Activated naive CD4-positive, alpha-beta T cell treated with Interleukin-2 at 50 U/mL for 16 hours (primary cell): ENCODE data around the gene SHB.
A peak's percentile ranks its signal among the peaks of the same experiment; 100 is the strongest.

Source experiments
- DNase-seq: peaks from one replicate; pipeline ENCODE4 v3.0.0-alpha.2; 2020

Gene SHB, protein sequence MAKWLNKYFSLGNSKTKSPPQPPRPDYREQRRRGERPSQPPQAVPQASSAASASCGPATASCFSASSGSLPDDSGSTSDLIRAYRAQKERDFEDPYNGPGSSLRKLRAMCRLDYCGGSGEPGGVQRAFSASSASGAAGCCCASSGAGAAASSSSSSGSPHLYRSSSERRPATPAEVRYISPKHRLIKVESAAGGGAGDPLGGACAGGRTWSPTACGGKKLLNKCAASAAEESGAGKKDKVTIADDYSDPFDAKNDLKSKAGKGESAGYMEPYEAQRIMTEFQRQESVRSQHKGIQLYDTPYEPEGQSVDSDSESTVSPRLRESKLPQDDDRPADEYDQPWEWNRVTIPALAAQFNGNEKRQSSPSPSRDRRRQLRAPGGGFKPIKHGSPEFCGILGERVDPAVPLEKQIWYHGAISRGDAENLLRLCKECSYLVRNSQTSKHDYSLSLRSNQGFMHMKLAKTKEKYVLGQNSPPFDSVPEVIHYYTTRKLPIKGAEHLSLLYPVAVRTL

DNA sequence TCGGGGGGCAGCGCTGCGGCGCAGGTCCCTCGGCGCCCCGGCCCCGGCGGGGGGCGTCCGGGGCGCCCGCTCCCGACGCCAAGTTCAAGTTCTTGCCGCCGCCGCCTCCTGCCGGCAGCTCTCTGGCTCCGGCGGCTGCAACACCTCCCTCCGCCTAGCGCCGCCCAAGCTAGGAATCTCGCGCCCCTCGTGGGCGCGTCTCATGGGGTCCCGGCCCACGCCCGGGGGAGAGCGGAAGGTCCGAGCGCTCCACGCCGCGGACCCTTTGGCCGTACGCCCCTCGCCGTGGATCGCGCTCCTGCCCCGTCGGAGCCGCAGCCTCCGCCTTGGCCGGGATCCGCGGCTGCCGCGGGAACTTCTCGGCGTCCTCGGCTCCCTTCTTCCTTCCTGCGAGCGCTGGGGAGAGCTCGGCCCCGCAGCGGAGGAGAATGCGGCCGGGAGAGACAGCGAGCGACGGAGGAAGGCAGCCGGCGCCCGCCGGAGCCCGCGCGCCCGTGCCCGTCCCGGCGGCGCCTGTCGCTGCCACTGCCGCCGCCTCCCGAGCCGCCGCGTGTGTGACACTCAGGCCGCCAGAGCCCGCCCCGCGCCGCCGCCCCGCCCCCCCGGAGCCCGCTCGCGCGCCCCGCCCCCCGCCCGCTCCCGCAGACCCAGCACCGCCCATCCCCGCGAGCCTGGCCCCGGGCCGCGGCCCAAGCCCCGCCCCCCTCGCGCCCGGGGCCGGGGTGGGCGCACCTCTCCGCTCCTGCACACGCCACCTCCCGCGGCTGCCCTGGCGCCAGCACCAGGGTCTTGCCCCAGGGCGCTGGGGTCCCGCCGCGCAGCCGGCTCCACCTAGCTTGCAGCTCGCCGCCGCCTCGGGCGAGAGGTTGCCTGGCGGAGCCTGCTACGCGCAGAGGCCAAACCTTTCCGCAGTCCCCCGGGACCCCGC lies at the start of gene SHB:
TSS of gene SHB (minus strand) at position 527 of the 928 bp plus-strand sequence. CDS start 582 bp downstream, outside the sequence.
- peak; percentile 83 for DNase-seq

DNA sequence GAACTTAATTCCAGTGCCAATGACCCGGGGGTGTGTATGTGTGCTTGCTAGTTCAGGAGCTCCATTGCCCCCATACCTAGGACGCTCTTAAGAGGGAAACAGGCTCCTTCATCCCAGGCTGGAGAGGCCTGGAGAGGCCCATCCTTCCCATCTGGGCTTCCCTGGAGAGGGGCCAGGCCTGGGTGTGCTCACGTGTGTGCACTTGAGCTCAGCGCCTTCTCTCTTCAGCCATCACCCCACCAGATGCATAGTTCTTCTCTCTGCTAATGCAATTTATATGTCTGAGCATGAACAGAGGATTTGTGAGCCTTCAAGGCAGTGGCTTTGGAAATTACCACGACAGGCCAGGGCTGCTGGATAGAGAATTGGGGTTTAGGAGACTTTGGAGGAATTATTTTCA lies 48.6 kb upstream of the SHB start:
- no peak for DNase-seq

DNA sequence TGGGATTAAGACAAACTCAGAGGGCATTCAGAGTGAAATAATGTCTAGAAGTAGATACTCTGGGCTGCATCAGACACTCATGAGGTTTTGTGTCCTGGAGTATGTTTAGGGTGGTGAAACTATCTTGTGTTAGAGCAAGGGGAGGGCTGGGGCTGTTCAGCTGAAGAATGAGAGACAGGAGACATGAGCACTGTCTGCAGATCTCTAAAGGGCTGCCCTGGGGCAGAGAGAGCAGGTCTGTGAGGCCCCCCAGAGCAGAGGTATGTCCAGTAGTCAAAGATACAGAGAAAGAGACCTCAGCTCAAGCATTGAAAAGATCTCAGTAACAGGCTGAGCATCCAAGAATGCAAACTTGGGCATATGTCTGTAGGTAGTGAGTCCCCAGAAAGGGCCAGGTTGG lies 45.9 kb upstream of the SHB start:
- no peak for DNase-seq

DNA sequence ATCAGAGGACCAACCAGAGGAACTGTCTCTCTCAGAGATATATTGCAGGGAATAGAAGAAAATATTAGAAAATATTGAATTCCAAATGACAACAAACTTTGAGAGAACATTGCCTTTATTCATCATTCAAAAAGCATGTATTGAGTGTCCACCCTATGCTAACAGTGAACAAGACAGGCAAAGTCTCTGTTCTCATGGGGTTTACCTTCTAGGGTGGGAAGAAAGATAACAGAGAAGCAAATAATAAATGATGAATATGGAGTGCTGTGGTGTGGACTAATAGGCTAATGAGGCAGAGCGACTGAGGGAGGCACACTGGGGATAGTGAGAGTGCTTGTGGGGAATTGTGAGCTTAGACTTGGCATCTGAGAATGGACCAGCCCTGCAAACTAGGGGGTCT lies 43.4 kb upstream of the SHB start:
- DNase-seq: no peak

DNA sequence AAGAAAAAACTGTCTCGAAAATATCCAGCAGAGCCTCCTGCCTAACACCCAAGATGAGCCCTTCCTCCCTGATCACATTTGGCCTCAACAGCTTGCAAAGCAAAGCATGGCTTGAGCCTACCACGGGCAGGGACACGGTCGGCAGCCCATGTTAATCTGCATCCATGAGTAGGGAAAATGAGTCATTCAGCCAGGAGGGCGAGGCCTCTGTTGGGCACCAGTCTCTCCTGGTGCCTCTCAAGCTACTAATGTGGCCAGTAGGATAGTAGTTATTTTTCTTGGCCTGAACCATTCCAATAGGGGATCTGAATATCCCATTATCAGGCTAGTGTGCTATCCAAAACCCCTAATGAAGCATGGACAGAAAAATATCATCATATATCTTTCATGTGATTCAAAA lies 43.0 kb upstream of the SHB start:
- no peak for DNase-seq

DNA sequence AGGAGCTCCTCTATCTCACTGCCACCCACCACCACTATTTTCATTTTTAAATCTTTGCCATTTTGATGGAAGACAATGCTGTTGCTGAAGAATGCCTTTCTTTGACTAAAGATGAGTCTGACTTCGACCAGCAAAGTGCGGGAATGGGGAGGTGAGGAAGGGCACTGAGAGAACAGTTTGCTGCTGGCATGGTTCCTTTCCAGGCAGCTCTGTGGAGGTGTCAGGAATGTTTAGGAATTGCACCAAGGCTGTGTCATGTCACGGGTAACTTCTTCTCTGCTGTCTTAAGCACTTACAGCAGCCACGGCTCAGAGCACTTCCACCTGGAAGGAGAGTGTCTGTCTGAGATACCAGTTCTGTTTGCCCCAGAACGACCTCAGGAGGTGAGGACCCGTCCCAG lies 41.4 kb upstream of the SHB start:
- DNase-seq: no peak

DNA sequence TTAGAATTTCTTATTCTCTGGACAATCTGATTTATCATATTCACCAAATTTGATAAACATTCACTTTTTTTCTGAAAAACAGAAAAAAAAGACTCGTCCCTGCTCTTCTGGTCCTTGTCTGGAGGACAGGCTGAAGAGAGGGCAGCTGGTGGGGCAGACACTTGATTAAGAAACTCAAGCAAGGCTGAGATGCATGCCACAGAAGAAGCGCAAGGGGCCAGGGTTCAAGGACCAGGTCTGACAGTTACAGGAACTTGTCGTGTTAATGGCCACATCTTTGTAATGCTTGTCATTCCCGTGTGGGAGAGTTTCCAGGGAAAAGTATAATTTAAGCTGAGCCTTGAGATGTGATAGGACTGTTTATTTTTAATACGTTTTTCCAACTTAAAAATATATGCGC lies 40.6 kb upstream of the SHB start:
- DNase-seq: no peak

DNA sequence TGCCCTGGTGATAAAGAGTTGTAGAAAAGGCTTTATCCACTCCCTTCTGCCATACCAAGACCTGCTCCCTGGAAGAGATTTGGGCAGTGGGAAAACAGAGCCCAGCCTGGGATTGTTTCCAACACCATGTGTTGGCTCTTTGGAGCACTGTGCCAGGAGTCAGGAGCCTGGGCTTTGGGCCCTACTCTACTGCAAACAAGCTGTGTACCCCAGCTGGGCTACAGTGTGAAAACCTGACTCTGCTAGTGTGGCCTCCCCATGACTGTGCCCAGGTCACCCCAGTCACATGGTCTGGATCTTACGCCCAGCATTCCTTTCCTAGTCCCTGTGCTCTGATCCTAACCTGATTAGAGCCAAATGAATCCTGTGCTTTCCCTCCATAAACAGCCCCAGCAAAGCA lies 39.3 kb upstream of the SHB start:
- no peak for DNase-seq

DNA sequence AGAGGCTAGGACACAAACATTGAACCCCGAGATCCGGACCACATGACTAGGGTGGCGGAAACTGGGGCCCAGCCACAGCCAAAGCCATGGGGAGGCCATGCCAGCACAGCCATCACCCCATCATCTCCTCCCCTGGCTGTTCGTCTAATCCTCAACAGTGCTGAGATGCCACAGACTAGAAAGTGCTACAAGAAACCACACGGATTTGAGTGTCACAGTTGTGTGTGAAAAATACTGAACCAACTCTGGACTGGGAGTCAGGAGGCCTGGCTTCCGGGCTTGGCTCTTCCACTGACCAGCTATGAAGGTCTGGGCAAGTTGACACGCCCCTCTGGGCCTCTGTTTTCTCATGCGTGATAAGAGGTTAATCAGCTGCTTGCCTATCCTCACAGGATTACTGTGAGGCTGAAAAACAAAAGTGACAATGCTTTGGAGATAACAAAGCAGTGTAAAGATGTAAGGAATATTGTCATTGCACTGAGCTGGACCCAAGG lies 38.8 kb upstream of the SHB start:
- no peak for DNase-seq

DNA sequence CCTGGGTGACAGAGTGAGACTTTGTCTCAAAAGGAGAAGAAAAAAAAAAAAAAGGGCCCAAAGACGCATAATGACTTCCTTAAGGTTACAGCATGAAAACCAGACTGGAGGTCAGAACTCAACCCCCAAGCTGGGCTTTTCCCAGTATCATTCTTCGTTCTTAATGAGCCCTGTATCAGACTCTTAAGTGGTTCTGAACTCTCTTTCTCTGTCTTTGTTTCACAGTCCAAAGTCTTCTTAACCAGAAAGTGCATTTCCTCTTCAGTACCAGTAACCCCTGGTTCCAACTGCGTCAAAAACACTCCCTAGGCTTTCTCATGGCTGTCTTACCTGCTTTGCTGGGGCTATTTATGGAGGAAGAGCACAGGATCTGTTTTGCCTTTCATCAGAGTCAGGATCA lies 38.4 kb upstream of the SHB start:
- DNase-seq: no peak

DNA sequence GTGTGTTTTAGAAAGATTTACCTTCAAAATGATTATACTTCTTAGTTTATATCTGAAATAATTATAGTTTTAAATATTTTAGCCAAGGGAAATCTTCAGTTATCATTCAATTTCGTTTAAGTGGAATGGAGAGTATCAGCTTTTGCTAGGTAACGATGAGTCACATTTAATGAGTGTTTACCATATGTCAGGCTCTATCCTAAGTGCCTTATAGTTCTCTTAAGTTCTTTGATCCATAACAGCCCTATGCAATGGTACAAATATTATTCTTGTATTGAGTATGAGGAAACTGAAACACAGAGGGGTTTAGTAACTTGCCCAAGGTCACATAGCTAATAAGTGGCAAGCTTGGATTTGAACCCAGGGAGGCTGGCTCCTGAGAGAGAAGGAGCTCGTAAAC lies 37.5 kb upstream of the SHB start:
- DNase-seq: no peak

DNA sequence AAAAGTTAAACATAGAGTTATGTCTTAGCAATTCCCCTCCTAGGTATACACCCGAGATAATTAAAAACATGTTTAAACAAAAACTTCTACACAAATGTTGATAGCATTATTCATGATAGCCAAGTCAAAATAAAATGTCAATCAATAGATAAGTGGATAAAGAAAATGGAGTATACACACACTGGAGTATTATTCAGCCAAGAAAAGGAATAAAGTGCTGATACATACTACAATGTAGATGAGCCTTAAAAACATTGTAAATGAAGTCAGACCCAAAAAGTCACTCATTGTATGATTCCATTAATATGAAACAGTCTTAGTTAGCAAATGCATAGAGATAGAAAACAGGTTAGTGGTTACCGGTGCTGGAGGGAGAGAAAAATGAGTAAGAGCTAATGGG lies 34.3 kb upstream of the SHB start:
- no peak for DNase-seq

DNA sequence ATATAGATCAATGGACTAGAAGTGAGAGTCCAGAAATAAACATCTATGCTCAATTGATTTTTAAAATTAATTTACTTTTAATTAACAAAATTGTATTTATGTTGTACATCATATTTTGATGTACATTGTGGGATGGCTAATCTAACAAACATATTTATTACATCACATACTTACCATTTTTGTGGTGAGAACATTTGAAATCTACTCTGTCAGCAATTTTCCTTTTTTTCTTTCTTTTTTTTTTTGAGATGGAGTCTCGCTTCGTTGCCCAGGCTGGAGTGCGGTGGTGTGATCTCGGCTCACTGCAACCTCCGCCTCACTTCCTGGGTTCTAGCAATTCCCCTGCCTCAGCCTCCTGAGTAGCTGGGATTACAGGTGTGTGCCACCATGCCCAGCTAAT lies 32.4 kb upstream of the SHB start:
- no peak for DNase-seq

DNA sequence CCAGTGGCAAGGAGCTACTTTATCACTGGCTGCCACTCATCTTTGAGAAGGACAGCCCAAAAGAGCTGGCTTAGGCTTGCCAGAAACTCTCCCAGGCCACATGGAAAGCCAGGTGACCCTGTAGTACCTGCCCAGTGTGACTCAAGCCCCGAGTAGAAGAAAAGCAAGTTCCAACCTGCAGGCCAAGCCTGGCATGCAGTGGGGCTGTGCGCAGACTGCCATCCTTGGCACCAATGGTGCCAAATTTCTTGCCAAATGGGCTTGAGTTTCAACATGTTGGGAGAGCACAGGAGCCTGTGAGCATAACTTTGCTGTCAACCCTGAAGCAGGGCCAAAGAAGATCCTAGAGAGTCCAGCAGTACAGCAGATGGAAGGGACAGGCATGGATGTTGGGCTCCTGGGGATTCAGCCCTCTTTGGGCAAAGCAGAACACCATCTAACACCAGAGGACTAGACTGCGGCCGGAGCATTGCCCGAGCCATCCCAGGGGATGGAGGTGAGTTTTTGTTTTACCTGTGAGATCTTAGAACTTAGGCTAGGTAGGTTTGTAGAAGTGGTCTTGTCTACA lies 27.3 kb upstream of the SHB start:
- no peak for DNase-seq

DNA sequence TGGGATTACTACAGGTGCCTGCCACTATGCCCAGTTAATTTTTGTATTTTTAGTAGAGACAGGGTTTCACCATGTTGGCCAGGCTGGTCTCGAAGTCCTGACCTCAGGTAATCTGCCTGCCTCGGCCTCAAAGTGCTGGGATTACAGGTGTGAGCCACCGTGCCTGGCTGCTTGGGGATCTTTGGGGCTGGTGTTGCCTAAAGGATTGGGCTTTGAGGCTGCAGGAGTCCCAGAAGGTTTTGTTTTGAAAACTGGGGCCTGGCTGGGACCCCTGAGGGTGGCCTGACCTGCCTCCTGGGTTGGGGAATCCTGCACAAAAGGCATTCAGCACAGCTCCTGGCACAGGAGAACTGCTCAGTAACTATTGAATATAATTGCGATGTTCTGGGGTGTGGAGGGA lies 25.1 kb upstream of the SHB start:
- DNase-seq: no peak

DNA sequence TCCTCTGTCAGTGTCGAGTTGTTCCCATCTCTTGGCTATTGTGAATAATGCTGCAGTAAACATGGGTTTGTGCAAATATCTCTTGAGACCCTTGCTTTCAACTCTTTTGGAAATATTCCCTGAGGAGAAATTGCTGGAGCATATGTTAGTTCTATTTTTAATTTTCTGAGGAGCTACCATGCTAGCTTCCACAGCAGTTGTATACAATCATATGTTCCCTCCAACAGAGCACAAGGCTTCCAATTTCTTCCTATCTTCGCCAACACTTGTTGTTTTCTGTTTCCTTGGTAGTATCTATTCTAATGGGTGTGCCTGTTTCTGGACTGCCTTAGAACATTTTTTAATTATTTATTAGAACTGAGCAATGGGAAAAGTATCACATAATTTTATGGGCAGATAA lies 23.6 kb upstream of the SHB start:
- no peak for DNase-seq

DNA sequence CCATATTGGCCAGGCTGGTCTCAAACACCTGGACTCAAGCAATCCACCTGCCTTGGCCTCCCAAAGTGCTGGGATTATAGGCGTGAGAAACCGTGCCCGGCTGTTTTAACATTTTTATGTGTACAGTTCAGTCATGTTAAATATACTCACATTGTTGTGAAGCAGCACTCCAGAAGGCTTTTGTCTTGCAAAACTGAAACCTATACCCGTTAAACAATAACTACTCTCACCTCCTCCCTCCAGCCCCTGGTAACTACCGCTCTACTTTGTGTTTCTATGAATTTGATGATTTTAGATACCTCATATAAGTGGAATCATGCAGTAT lies 23.1 kb upstream of the SHB start:
- no peak for DNase-seq

DNA sequence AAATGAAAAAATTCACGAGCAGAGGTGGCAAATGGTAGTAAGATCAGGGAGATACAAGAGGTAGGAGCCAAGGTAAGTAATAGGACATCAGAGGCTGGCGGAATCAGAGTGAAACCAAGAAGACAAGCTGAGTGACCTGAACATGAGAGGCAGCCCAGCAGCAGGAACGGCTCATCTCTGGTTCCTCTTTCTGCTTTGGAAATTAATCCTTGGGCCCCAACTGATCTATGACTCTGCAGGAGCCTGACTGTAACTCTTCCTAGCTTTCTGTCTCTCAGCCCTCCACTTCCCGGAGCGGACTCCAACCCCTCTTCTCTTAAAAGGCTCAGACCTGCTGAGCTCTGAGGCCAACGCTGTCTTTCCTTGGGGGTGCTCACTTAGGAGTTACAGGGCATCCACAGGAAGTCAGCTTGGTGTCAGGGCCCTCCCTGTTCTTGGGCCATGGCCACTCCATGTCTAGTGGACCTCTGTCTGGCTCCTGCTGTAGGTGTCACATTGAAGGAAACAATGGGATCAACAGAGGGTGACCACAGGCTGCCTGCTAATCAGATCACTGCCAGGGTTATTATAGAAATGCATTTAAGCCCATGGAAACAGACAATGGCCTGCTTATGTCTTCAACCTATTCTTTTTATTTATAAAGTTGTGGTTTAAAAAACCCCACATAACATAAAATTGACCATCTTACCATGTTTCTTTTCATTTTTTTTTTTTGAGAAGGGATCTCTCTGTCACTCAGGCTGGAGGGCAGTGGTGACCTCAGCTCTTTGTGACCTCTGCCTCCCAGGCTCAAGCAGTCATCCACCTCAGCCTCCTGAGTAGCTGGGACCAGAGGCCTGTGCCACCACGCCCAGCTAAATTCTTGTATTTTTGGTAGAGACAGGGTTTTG lies 22.5 kb upstream of the SHB start:
- DNase-seq: no peak

DNA sequence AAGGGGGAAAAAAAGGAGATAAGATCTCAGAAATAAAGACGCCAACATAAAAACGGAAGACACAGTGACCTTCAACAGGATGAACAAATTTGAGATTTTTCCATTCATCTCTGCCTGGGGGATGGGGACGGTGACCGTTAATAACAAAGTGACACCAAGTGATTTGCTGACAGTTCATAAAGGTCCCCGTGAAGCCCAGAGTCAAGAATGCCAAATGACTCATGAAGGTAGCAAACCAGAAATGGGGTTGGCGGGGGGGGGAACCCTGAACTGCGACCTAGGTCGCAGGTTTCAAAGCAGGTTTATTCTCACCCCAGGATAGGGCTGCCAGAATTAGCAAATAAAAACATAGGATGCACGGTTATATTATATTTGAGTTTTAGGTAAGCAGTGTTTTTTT lies 21.1 kb upstream of the SHB start:
- DNase-seq: no peak

DNA sequence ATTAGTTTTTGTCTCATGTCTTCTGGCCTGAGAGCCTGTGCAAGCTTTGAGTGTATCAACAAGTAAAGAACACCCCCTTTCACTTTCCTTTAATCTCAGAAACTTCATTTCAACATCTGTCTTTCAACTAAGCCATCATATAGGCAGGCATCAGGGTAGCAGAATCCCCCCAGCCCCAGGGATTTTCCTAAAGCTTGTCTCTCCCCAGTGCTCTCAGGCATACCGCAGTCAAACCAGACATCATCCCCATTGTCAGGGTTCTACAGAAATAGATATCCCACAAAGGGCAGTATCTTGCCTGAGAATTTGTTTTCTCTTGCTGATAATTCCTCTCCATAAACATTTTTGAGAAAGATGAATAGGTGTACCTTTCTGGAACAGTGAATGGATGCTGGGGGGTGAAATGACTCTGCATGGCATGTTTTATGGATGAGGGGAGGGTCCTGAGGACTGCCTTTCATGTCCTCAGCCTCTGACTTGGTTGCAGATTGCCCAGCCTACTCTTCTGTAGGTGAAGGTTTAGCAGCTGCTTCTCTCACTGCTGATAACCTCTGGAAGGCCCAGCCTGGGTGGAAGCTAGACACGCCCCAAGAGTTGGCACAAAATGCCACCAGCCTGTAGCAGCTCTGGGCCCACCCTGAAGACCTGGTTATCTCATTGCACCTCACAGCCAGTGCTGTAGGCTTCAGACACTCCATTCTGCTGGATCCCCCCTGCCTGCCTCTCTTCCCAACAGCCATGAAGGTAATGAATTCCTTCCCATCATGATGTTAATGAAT lies 20.5 kb upstream of the SHB start:
- no peak for DNase-seq

DNA sequence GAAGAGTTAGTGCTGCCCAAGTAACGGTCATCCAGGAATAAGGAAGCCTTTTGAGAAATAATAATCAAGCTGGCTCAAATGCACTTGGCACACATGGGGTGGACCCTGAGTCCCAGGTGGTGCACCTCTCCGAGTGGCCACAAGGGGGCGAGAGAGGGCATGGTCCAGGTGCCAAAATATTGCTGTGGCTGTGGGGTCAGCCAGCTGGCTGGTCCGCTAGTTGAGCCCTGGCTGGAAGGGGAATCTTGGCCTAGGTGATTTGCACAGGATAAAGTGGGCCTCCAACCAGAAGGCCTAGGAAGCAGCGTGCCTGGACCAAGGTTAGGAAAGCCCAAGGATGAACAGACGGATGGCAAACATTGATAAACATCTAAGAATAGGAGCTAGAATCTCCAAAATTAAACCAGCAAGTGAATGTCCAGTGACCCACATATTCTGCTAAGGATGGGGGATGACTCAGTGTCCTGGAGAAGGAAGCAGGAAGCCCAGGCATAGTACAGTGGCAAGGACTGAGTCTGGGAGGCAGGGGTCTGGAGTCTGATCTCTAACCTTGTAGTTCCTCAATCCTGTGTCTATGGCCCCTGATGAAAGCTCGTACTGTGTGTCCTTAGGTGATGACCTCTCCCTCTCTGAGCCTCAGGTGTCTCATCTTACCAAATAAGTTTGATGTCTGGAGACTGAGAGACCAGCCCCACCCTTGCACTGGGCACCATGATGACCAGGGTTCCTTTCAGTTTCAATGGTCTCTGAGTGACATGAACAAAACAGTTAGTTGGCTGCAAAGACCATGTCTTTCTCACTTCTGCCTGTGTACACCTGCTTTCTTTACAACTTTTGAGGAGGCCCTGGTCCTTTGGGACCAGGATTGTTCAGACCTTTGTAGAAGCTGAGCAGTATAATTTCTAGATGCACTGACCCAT lies 19.2 kb upstream of the SHB start:
- DNase-seq: peak; percentile 74
